SU-DHL-6 (cell line): ENCODE data around the gene LRRC53.

Source experiments
- H2AFZ ChIP-seq: fragments of 200-600 bp; sonication (generic); 2 replicates; pipeline ENCODE4 v1.6.1; 2014; ENCODE audit warnings: low read depth, mild to moderate bottlenecking, moderate library complexity, mixed read lengths, antibody characterized with exemption, low read length; ENCODE audit not compliant: severe bottlenecking
- H3F3A ChIP-seq: fragments of 200-600 bp; shearing (Covaris generic); 2 replicates; pipeline ENCODE4 v1.6.0; 2016; ENCODE audit warnings: antibody characterized with exemption, mild to moderate bottlenecking; ENCODE audit not compliant: insufficient read depth
- H3K27ac ChIP-seq: fragments of 200-600 bp; sonication (generic); 2 replicates; pipeline ENCODE4 v1.5.1; 2016; ENCODE audit warnings: low read depth, mild to moderate bottlenecking, low read length, moderate library complexity, mixed read lengths
- H3K27me3 ChIP-seq: fragments of 200-600 bp; sonication (generic), shearing (Covaris generic); 2 replicates; pipeline ENCODE4 v1.6.0; 2014; ENCODE audit warnings: mild to moderate bottlenecking, low read length
- H3K36me3 ChIP-seq: fragments of 200-600 bp; sonication (generic); 2 replicates; pipeline ENCODE4 v1.6.1; 2014; ENCODE audit warnings: mild to moderate bottlenecking, low read length, mixed read lengths
- H3K4me2 ChIP-seq: fragments of 300-600, 200-600 bp; shearing (Covaris generic), sonication (generic); 2 replicates; pipeline ENCODE4 v1.6.0; 2014; ENCODE audit warnings: low read length, low read depth, mild to moderate bottlenecking; ENCODE audit not compliant: poor library complexity, severe bottlenecking
- H3K4me3 ChIP-seq: fragments of 200-600 bp; sonication (generic); 2 replicates; pipeline ENCODE4 v1.5.1; 2014; ENCODE audit warnings: antibody characterized with exemption, low read length, mild to moderate bottlenecking, mixed read lengths; ENCODE audit not compliant: insufficient read depth, poor library complexity, severe bottlenecking
- H3K79me2 ChIP-seq: fragments of 200-600 bp; sonication (generic); 2 replicates; pipeline ENCODE4 v1.6.1; 2014; ENCODE audit warnings: mild to moderate bottlenecking, low read length, moderate library complexity; ENCODE audit not compliant: insufficient read depth
- H3K9ac ChIP-seq: fragments of 200-600 bp; sonication (generic); 2 replicates; pipeline ENCODE4 v1.7.0; 2014; ENCODE audit warnings: mild to moderate bottlenecking, low read length
- H3K9me2 ChIP-seq: fragments of 200-600 bp; sonication (generic); replicated peaks from 2 replicates; pipeline ENCODE4 v1.6.1; 2014; ENCODE audit warnings: low read length; ENCODE audit not compliant: insufficient read depth
- H3K9me3 ChIP-seq: fragments of 200-600 bp; sonication (generic); 2 replicates; pipeline ENCODE4 v1.6.1; 2014; ENCODE audit warnings: low read length, mixed read lengths; ENCODE audit not compliant: insufficient read depth
- H4K20me1 ChIP-seq: fragments of 200-600 bp; sonication (generic); 2 replicates; pipeline ENCODE4 v1.6.1; 2014; ENCODE audit warnings: low read depth, mild to moderate bottlenecking, antibody characterized with exemption, low read length, moderate library complexity, mixed read lengths
- EZH2phosphoT487 ChIP-seq: fragments of 200-600 bp; sonication (generic), shearing (Covaris generic); conservative IDR thresholded peaks from 2 replicates; pipeline ENCODE4 v1.6.1; 2018; ENCODE audit warnings: mild to moderate bottlenecking, antibody characterized with exemption, low read length, moderate library complexity, mixed read lengths
- TF ChIP-seq, protein P1 (sequence below): fragments of 200-600 bp; sonication (generic); IDR thresholded peaks from one replicate; pipeline ENCODE4 v1.5.1; 2017; ENCODE audit warnings: antibody characterized with exemption, mild to moderate bottlenecking, low read length, moderate library complexity; ENCODE audit not compliant: insufficient read depth, poor library complexity, severe bottlenecking

Gene LRRC53

DNA sequence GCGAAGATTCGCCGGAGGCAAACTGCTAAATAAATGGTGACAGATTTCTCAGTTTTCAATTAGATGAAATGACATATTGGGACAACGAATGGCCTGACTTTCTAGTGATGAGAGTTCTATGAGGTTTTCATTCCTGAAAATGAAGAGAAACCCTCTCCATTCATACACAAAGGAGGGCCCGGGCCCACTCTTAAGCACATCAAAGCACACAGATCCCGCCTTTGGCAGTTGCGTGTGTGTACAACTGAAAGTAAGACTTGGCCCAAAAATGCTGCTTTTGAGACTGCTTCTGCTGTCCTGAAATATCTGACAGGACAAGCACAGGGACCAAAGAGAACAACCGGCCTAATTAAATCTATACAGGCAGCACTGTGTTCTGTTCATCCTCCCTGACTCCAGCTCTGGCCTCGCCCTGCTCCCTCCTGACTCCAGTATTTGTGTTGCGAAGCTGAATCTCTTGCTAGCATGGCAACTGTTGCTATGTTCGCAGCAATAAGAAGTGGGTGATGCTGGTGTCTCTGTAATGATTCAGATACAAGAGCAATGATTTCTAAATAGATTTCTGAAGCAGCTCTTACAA, 7.4 kb downstream of the LRRC53 start:
- Histone ChIP-seq H3K79me2 (no peaks in the 10 kb centered on the region), H3K9me2 (no peaks in the 10 kb centered on the region), H4K20me1 (no peaks in the 10 kb centered on the region), H3K27me3 (no peaks in the 10 kb centered on the region), H3K4me3 (no peak overlapping the region), H3K9me3 (no peaks in the 10 kb centered on the region), H3K9ac (no peak overlapping the region), H3K27ac (no peak overlapping the region), H2AFZ (no peak overlapping the region), H3K36me3 (no peaks in the 10 kb centered on the region), H3F3A (no peaks in the 10 kb centered on the region), H3K4me2 (no peak overlapping the region)
- no peak for TF ChIP-seq EZH2phosphoT487
- TF ChIP-seq, protein P1, sequence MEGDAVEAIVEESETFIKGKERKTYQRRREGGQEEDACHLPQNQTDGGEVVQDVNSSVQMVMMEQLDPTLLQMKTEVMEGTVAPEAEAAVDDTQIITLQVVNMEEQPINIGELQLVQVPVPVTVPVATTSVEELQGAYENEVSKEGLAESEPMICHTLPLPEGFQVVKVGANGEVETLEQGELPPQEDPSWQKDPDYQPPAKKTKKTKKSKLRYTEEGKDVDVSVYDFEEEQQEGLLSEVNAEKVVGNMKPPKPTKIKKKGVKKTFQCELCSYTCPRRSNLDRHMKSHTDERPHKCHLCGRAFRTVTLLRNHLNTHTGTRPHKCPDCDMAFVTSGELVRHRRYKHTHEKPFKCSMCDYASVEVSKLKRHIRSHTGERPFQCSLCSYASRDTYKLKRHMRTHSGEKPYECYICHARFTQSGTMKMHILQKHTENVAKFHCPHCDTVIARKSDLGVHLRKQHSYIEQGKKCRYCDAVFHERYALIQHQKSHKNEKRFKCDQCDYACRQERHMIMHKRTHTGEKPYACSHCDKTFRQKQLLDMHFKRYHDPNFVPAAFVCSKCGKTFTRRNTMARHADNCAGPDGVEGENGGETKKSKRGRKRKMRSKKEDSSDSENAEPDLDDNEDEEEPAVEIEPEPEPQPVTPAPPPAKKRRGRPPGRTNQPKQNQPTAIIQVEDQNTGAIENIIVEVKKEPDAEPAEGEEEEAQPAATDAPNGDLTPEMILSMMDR: no peak

DNA sequence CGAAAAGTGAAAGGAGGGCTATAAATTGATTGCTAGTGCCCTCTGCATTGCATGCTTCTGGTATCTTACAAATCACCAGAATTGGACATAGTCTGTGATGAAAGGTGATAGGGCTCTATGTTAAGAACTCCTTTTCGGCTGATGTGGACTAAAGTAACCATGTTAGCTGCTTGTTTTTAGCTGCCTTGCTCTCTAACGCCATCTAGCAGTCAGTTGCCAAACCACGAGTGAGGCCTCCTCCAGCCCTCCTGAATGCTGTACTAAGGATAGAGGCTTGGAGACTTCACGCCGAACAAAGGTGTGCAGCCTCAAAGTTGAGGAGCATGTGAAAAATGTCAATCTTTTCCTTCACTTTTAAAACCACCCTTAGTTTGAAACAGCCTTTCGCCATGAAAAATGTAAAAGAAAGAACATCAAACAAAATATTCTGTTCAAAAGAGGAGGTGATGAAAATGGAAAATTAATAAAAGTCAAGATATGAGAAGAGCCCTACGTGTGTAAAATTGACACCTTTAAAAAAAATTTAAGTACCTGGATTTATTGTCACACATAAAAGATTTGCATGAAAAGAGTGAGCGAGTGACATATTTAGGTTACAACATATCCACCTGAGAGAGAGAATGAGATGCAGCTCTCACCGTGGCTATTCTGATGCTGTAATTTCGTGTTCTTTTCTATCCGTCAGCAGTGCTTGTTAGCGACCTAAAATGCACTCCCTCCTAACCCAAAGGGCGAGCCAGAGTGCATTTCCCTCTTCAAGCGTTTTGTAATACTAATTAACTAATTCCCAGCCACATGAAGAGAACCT, 8.1 kb downstream of the LRRC53 start:
- Histone ChIP-seq H3K9me2 (no peaks in the 10 kb centered on the region), H3K9me3 (no peaks in the 10 kb centered on the region), H3F3A (no peaks in the 10 kb centered on the region), H3K27ac (no peak overlapping the region), H3K4me2 (no peak overlapping the region), H3K36me3 (no peaks in the 10 kb centered on the region), H3K79me2 (no peaks in the 10 kb centered on the region), H3K9ac (no peak overlapping the region), H3K4me3 (no peak overlapping the region), H4K20me1 (no peaks in the 10 kb centered on the region), H2AFZ (no peak overlapping the region), H3K27me3 (no peaks in the 10 kb centered on the region)
- no peak for TF ChIP-seq EZH2phosphoT487
- TF ChIP-seq, protein P1: peak; percentile 81

- TF ChIP-seq, protein P1: no peak
- TF ChIP-seq EZH2phosphoT487: no peak
- H3K36me3 ChIP-seq: no peaks in the 10 kb centered on the region
- H3K27me3 ChIP-seq: no peaks in the 10 kb centered on the region
- H3K27ac ChIP-seq: no peak overlapping the region
- no peaks in the 10 kb centered on the region for H3K79me2 ChIP-seq
- H3K4me3 ChIP-seq: no peak overlapping the region
- no peaks in the 10 kb centered on the region for H3F3A ChIP-seq
- H4K20me1 ChIP-seq: no peaks in the 10 kb centered on the region
- no peak overlapping the region for H2AFZ ChIP-seq
- no peaks in the 10 kb centered on the region for H3K9me2 ChIP-seq
- no peak overlapping the region for H3K4me2 ChIP-seq
- H3K9ac ChIP-seq: no peak overlapping the region
- no peaks in the 10 kb centered on the region for H3K9me3 ChIP-seq
Measured at GRCh38 chr1:74502858-74503257, 9.6 kb downstream of the LRRC53 start.
